ENCODE measurements around the gene PTPRG. TPM values are rescaled to one million over a fixed set of nuclear protein-coding genes. Genes with fewer than 3 reads are reported as not detected.

Gene PTPRG
- total RNA-seq, 1 experiment from 2014 or later: 32.1 TPM

- Histone ChIP-seq H3K27me3 (ENCODE audit: insufficient read depth, low read length) (no peaks in the 10 kb centered on the region), H3K4me1 (ENCODE audit: control insufficient read depth in 1 of 2, insufficient read depth in 2 of 2, low read length in 2 of 2) (peaks cover 5 to 17% of the 10 kb centered on the region in 2 experiments; a peak in 2 of 4 replicates), H3K9me3 (ENCODE audit: control insufficient read depth in 1 of 2, insufficient read depth in 1 of 2, low read depth in 1 of 2, low read length in 2 of 2) (no peaks in the 10 kb centered on the region), H4K20me1 (ENCODE audit: insufficient read depth) (no peaks in the 10 kb centered on the region), H3K9me2 (ENCODE audit: insufficient read depth) (no peaks in the 10 kb centered on the region), H3K27ac (ENCODE audit: low read depth, low read length) (no peak overlapping the region), H3K36me3 (ENCODE audit: control insufficient read depth in 1 of 2, insufficient read depth in 2 of 2, low read length in 2 of 2) (no peaks in the 10 kb centered on the region), H2AFZ (ENCODE audit: low read depth, low read length, poor library complexity, severe bottlenecking) (no peak overlapping the region), H3K9ac (ENCODE audit: low read length) (no peak overlapping the region), H3K79me2 (ENCODE audit: insufficient read depth, low read length) (no peaks in the 10 kb centered on the region; the same call in 1 of the 2 replicates), H3K4me2 (ENCODE audit: low read length) (no peak overlapping the region), H3K4me3 (replicated peaks in 1 of 2; ENCODE audit: low read depth in 1 of 2, low read length in 2 of 2) (no peak overlapping the region)
- intact Hi-C loops (cut with micrococcal nuclease): no loop called here
- no TSS peak for BruUV-seq (replicated peaks)
- CTCF ChIA-PET: no interaction called here
- RAD21 ChIA-PET (ENCODE audit: low non-redundant PET in 1 of 2, low total read pairs in 2 of 2, uncharacterized antibody in 2 of 2, unreplicated experiment in 2 of 2): no interaction called here
- ATAC-seq (no peak), DNase-seq (ENCODE audit: low read depth, low spot score) (no peak)
- TF ChIP-seq POLR2A (IDR thresholded peaks at IDR 0.05; ENCODE audit: borderline replicate concordance, extremely low read depth, insufficient read depth, insufficient read length) (no peak), ELF1 (IDR thresholded peaks at IDR 0.05; ENCODE audit: borderline replicate concordance, low read depth) (no peak), FOSL1 (IDR thresholded peaks at IDR 0.05; ENCODE audit: low read depth) (no peak), ZNF274 (IDR thresholded peaks at IDR 0.05; ENCODE audit: low read depth, low read length) (no peak), POLR2AphosphoS5 (IDR thresholded peaks at IDR 0.05; ENCODE audit: low read depth, low read length) (no peak), JUND (IDR thresholded peaks at IDR 0.05) (no peak), ZFX (IDR thresholded peaks at IDR 0.05) (no peak), SRF (IDR thresholded peaks at IDR 0.05; ENCODE audit: low read depth) (no peak), CEBPB (IDR thresholded peaks at IDR 0.05; ENCODE audit: low read depth) (no peak), SIN3A (IDR thresholded peaks at IDR 0.05; ENCODE audit: low read depth) (no peak), REST (IDR thresholded peaks at IDR 0.05; ENCODE audit: low read depth) (no peak), CBX3 (IDR thresholded peaks at IDR 0.05; ENCODE audit: low read depth) (no peak)
- POLR2A ChIA-PET: no interaction called here
Observed at GRCh38 chr3:61724183-61724582, 162.8 kb downstream of the PTPRG start.
